Fibroblast of lung (primary cell): ENCODE results near the gene TCP11L2. TPM values are rescaled to one million over a fixed set of nuclear protein-coding genes. Genes with fewer than 3 reads are reported as not detected.

Experiments
- DNase-seq, 2 donors: peaks; one replicate each; pipeline versions ENCODE4 v3.0.0 to v3.0.0-alpha.2; 2010; ENCODE audit warnings: low read depth in 2 of 2
- H2AFZ ChIP-seq: 2 replicates; pipeline ENCODE4 v1.5.1; 2012; ENCODE audit warnings: low read length, control low read depth, inconsistent platforms
- H3K27ac ChIP-seq: 2 replicates; pipeline ENCODE4 v1.5.1; 2011; ENCODE audit warnings: low read length, control low read depth; ENCODE audit not compliant: insufficient read depth
- H3K27me3 ChIP-seq: 2 replicates; pipeline ENCODE4 v1.5.1; 2011; ENCODE audit warnings: mild to moderate bottlenecking, low read length; ENCODE audit not compliant: control insufficient read depth, insufficient read depth
- H3K36me3 ChIP-seq: 2 replicates; pipeline ENCODE4 v1.5.1; 2011; ENCODE audit warnings: low read length; ENCODE audit not compliant: control insufficient read depth, insufficient read depth
- H3K4me1 ChIP-seq: 2 replicates; pipeline ENCODE4 v1.5.1; 2011; ENCODE audit warnings: low read length; ENCODE audit not compliant: control insufficient read depth, insufficient read depth; ENCODE audit errors: extremely low read depth
- H3K4me2 ChIP-seq: 2 replicates; pipeline ENCODE4 v1.5.1; 2011; ENCODE audit warnings: low read length, control low read depth; ENCODE audit not compliant: insufficient read depth; ENCODE audit errors: extremely low read depth
- H3K4me3 ChIP-seq, 4 experiments: fragments of 200-600 bp in 1 of 4; sonication (generic) in 1 of 4; replicated peaks in 1 of 4; 2 replicates each; pipeline ENCODE4 v1.5.1; 2011 to 2016; ENCODE audit warnings: low read length in 4 of 4, low read depth in 3 of 4, mild to moderate bottlenecking in 3 of 4, control low read depth in 2 of 4, inconsistent platforms in 1 of 4, mixed read lengths in 1 of 4; ENCODE audit not compliant: insufficient read depth in 1 of 4; ENCODE audit errors: control extremely low read depth in 1 of 4
- H3K79me2 ChIP-seq: 2 replicates; pipeline ENCODE4 v1.5.1; 2012; ENCODE audit warnings: mild to moderate bottlenecking, low read length, inconsistent platforms; ENCODE audit not compliant: control insufficient read depth, insufficient read depth
- H3K9ac ChIP-seq: 2 replicates; pipeline ENCODE4 v1.5.1; 2011; ENCODE audit warnings: mild to moderate bottlenecking, low read length, control low read depth; ENCODE audit not compliant: insufficient read depth
- H3K9me3 ChIP-seq: 2 replicates; pipeline ENCODE4 v1.5.1; 2012; ENCODE audit warnings: low read depth, low read length; ENCODE audit not compliant: control insufficient read depth, insufficient read depth
- H4K20me1 ChIP-seq: 2 replicates; pipeline ENCODE4 v1.5.1; 2011; ENCODE audit warnings: low read length; ENCODE audit not compliant: control insufficient read depth, insufficient read depth; ENCODE audit errors: extremely low read depth
- CTCF ChIP-seq, 2 donors: IDR thresholded peaks in 1 of 2; conservative IDR thresholded peaks in 1 of 2; 1 replicate in 1 of 2; 2 replicates in 1 of 2; pipeline ENCODE4 v1.5.1; 2011 to 2012; ENCODE audit warnings: low read length in 2 of 2, control low read depth in 1 of 2, inconsistent platforms in 1 of 2, low read depth in 1 of 2, mild to moderate bottlenecking in 1 of 2
- EZH2 ChIP-seq: IDR thresholded peaks from 2 replicates; pipeline ENCODE4 v1.5.1; 2012; ENCODE audit warnings: low read length, control low read depth, mild to moderate bottlenecking; ENCODE audit errors: missing control alignments
- polyA plus RNA-seq, 2 donors: library from polyadenylated mRNA; depleted of rRNA in 1 of 2; stranded (reverse) in 1 of 2; unstranded in 1 of 2; fragments of >200 nt; gene quantifications; 2 replicates each; pipeline ENCODE4 v1.2.1, GENCODE V29; 2011 to 2012; ENCODE audit warnings: missing spikeins in 1 of 2
- total RNA-seq: library from RNA; depleted of rRNA; stranded (reverse); fragments of >200 nt; gene quantifications from 2 replicates; pipeline ENCODE4 v1.2.1, GENCODE V29; 2014

TCP11L2 gene
- total and polyA plus RNA-seq, 2 donors (not counting 1 experiment from before 2014, with no cell fraction given): 23.6 to 82.6 TPM

- H3K9ac ChIP-seq: no peak overlapping the region
- TF ChIP-seq EZH2: no peak
- TF ChIP-seq CTCF (conservative IDR thresholded peaks at IDR 0.05 in 1 of 2, IDR thresholded peaks at IDR 0.05 in 1 of 2; ENCODE audit: low read depth in 1 of 2, low read length in 2 of 2): no peak
- H3K4me2 ChIP-seq: no peak overlapping the region
- H3K27ac ChIP-seq: no peak overlapping the region
- no peak overlapping the region for H2AFZ ChIP-seq
- no peaks in the 10 kb centered on the region for H3K4me1 ChIP-seq
- no peak for DNase-seq
- no peaks in the 10 kb centered on the region for H3K27me3 ChIP-seq
- no peaks in the 10 kb centered on the region for H3K36me3 ChIP-seq
- no peaks in the 10 kb centered on the region for H4K20me1 ChIP-seq
- no peaks in the 10 kb centered on the region for H3K9me3 ChIP-seq
- no peak overlapping the region for H3K4me3 ChIP-seq
- no peaks in the 10 kb centered on the region for H3K79me2 ChIP-seq
Measured at GRCh38 chr12:106258935-106259334, 43.6 kb upstream of the TCP11L2 start.

GRCh38 chr12:106265116-106265515 lies 37.4 kb upstream of the TCP11L2 start:
- Histone ChIP-seq H3K4me3 (no peak overlapping the region), H3K4me2 (no peak overlapping the region), H2AFZ (no peak overlapping the region), H3K9me3 (no peaks in the 10 kb centered on the region), H3K79me2 (no peaks in the 10 kb centered on the region), H4K20me1 (no peaks in the 10 kb centered on the region), H3K9ac (no peak overlapping the region), H3K27ac (no peak overlapping the region), H3K27me3 (no peaks in the 10 kb centered on the region), H3K4me1 (no peaks in the 10 kb centered on the region), H3K36me3 (no peaks in the 10 kb centered on the region)
- TF ChIP-seq EZH2 (no peak), CTCF (conservative IDR thresholded peaks at IDR 0.05 in 1 of 2, IDR thresholded peaks at IDR 0.05 in 1 of 2; ENCODE audit: low read depth in 1 of 2, low read length in 2 of 2) (no peak)
- DNase-seq: no peak

- Histone ChIP-seq H3K4me3 (no peak overlapping the region), H3K4me2 (no peak overlapping the region), H3K27ac (no peak overlapping the region), H3K27me3 (no peaks in the 10 kb centered on the region), H3K9me3 (no peaks in the 10 kb centered on the region), H3K79me2 (no peaks in the 10 kb centered on the region), H2AFZ (no peak overlapping the region), H3K9ac (no peak overlapping the region), H3K36me3 (no peaks in the 10 kb centered on the region), H4K20me1 (no peaks in the 10 kb centered on the region), H3K4me1 (no peaks in the 10 kb centered on the region)
- TF ChIP-seq CTCF (conservative IDR thresholded peaks at IDR 0.05 in 1 of 2, IDR thresholded peaks at IDR 0.05 in 1 of 2; ENCODE audit: low read depth in 1 of 2, low read length in 2 of 2) (no peak), EZH2 (no peak)
- DNase-seq: no peak
Measured at GRCh38 chr12:106267535-106267934, 35.0 kb upstream of the TCP11L2 start.
